HG03520 (cell line): Measurements from ENCODE around the gene CMYA5.

Experiments used
- ATAC-seq: cut with Tn5 transposase; IDR thresholded peaks from one replicate; pipeline ENCODE4 v1.9.1; 2021; ENCODE audit warnings: mild to moderate bottlenecking, moderate library complexity; ENCODE audit not compliant: unreplicated experiment

The CMYA5 gene

GRCh38 chr5:79793304-79793703 is 103.7 kb downstream of the CMYA5 start:
- ATAC-seq: no peak

- no peak for ATAC-seq
Measured at GRCh38 chr5:79793722-79794121, 104.1 kb downstream of the CMYA5 start.

- no peak for ATAC-seq
Measured at GRCh38 chr5:79794347-79794746, 104.7 kb downstream of the CMYA5 start.

- ATAC-seq: no peak
Measured at GRCh38 chr5:79795764-79796398, 106.2 kb downstream of the CMYA5 start.

DNA sequence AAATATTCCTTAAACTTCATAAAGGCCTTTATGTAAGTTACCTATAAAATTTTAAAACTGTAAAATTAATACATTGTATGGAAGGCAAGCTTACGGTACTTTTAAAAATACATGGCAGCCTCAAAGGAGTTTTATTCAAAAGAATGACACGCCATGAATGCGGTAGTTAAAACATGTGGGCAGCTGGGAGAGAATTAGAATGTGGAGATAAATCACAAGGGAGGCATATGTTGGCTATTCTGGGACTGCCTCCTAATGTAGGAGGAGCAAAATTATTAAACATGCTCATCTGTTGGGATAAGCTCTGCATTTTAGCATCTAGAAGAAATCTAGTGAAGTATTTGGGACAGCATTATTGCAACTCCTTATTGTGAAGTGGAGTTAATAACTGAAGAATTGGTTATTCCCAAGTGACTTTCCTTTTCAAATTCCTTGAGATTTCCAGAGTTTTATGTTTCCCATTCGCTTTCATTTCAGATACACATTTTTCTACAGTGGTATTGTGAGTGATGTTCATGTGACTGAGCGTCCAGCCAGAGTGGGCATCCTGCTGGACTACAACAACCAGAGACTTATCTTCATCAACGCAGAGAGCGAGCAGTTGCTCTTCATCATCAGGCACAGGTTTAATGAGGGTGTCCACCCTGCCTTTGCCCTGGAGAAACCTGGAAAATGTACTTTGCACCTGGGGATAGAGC is 109.4 kb downstream of the CMYA5 start:
- no peak for ATAC-seq

DNA sequence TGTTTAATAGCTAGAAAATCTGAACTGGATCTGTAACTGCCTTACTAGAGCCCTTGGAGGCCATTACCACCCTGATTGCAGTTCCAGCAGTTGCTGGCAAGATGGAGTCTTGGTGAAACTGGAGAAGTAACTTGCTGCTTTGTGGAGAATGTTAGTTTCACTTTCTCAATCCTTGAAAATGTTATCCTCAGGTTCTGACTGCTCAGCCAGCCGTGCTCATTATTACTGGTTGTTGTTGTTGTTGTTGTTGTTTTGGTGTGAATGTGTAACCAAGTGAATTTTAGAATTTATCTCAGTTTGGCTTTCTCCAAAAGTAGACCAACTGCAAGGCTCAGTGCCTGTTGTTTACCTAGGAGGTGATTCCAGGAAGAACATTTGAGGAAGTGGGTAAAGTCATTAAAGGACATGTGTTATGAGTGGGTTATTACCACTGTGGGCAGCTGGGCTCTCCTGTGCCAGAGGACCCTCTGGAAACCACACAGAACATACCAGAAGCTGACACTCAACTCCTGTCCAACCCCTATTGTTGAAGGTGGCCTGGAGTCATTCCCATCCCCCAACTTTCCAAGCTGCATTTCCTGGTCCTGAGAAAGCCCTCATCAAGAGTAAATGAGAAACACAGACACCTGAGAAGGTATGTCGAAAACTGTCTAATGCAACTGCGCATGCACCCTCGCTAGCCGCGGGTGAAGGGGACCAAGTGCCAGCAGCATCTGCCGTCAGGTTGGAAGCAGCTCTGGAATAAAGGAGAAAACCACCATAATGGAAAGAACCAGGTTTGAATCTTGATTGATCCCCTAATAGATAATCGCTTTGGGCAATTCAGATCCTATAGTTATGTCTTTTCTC is 111.6 kb downstream of the CMYA5 start:
- ATAC-seq: no peak

DNA sequence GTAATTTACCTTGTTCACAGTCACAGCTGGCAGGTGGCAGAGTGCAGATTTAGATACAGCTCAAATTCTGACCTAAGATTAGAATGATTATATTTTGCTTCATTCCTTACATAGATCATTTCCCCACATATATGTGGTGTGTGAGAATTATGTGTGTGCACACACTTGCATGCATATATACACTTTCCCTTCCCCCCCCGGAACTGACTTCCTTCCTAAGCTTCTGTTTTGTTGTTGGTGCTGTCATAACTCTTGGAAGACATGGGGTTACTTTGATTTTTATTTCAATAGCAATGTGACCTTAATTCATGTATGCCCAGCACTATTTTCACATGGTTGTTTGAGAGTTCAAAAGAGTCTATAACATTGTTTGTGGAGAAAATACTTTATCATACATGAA is 112.8 kb downstream of the CMYA5 start:
- ATAC-seq: no peak

- no peak for ATAC-seq
Measured at GRCh38 chr5:79803007-79803406, 113.4 kb downstream of the CMYA5 start.

DNA sequence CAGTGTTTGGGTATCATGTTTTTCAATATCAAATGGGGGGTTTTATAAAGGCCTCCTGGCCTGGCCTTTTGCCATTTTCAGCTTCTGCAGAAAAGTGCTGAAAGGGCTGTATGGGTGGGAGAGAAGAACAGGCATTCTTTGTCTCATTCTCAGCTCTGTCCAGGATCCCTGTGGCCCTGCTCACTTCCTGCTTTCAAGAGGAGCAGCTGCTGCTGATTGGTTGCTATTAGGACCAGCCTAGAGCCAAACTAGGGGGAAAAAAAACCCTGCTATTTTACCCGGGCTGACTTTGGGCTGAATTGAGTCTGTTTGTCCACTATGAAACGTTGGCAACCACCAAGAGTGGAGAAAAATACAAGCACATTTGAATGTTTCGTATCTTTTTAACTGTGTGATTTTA is 117.1 kb downstream of the CMYA5 start:
- ATAC-seq: no peak

DNA sequence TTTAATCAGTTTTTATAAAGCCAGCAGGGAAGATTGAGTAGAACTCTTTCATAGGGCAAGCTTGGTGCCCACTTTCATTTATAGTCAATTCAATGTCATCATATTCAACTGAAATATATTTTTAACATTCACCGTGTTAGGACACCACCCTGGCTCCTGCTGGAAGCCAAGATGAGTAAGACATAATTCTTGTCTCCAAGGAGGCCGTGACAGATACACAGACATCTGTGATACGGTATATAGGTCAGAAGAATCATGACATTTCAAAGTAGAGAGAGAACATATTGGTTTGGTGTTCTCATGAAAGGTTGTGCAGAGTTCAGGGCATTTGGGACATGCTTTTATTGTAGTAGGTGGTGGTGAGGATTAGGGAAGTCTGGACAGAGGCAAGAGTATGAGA is 120.1 kb downstream of the CMYA5 start:
- ATAC-seq: no peak

GRCh38 chr5:79811081-79811480 is 121.4 kb downstream of the CMYA5 start:
- no peak for ATAC-seq

GRCh38 chr5:79811904-79812303 is 122.3 kb downstream of the CMYA5 start:
- ATAC-seq: no peak

DNA sequence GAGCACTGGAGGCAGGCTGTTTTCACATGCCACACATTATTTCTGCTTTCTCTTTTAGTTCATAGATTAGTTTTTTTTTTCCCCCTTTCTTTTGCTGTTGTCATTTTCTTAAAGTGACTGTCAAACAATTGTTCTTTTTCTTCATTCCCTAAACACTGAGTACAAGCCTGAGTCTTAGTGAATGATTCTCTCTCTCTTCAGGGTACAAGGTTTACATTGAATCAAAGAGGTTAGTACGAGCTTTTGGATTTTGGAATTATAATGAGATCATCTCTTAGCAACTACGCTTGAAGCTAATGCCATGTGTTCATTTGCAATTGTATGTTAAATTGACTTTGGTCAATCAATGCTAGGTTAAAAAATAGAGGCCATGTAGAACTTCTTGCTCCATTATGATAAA is 125.1 kb downstream of the CMYA5 start:
- ATAC-seq: no peak

GRCh38 chr5:79816014-79816413 is 126.4 kb downstream of the CMYA5 start:
- ATAC-seq: no peak

DNA sequence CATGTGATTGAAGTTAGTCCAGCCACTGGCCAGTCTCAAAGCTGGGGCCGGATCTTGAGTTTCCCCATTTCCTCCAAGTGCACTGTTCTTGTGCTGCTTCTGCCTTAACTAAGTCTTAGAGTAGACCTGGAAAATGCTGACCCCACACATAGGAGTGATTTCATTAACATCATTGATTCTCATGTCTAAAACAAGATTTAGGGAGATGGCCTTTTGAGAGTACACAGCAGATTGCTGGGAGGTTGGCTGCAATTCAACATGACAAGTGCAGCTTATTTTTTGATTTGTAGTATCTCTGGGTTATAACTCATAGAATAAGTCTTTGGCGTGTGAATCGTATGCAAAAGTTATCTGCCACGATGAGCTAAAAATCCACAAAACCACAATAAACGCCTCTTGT is 131.0 kb downstream of the CMYA5 start:
- ATAC-seq: no peak

GRCh38 chr5:79824444-79824843 is 134.8 kb downstream of the CMYA5 start:
- no peak for ATAC-seq

GRCh38 chr5:79825802-79826201 is 136.2 kb downstream of the CMYA5 start:
- ATAC-seq: no peak

- ATAC-seq: no peak
Measured at GRCh38 chr5:79827159-79827629, 137.6 kb downstream of the CMYA5 start.

DNA sequence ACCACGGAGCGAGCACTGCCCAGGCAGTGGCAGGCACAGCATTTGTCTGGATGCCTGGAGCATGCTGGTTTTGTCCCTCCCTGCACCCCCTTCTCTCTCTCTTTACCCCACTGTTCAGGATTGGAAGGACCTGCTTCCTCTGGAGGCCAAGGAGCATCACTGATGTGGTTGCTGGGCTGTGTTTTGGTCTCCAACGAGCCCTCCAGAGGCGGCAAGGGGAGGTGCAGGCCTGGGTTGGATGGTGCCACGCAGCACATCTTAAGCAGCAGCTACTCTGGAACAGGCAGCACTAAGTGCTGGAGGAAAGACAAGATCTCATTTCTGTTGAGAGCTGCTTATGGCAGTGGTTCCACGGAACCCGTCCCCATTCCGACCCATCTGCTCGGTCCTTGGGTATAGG is 139.6 kb downstream of the CMYA5 start:
- no peak for ATAC-seq

- ATAC-seq: no peak
Measured at GRCh38 chr5:79831381-79832309, 142.0 kb downstream of the CMYA5 start.

- no peak for ATAC-seq
Measured at GRCh38 chr5:79832911-79833310, 143.3 kb downstream of the CMYA5 start.
